ENCODE results near the gene ZNF679.
A peak's percentile ranks its signal among the peaks of the same experiment; 100 is the strongest.
"Not testable (repeated sequence)": the region's sequence is repeated elsewhere in the genome, so short reads cannot be mapped to it uniquely, and the experiment has no call there.

Gene ZNF679

GRCh38 chr7:64294701-64295420 is 66.6 kb downstream of the ZNF679 start:
- no peaks in the 10 kb centered on the region for H3K36me3 Mint-ChIP-seq
- H3K9me3 Mint-ChIP-seq = no peaks in the 10 kb centered on the region
- no peak overlapping the region for H3K27ac Mint-ChIP-seq
- ATAC-seq = no peak
- H3K4me1 Mint-ChIP-seq = no peaks in the 10 kb centered on the region
- H3K4me3 Mint-ChIP-seq = no peak overlapping the region
- peak in 1 of 2 donors; percentile 25 for DNase-seq (ENCODE audit: low spot score in 2 of 2)

DNA sequence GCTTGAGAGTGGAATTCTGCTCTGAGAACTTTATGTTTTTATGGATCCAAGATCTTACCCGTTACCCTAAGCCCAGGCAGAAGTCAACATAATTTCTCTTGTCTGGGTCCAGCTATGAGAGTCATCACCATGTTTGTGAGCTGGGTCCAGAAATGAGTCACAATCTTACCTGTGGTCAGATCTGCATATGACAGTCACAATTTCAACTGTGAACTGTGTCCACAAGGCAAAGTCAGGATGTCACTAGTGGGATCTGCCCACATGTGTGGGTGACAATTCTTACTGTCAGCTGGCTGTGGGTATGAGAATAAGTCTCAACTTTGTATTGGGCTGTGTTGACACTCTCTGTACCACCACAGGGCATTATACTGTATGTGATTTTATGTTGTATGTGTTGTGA is 69.1 kb downstream of the ZNF679 start:
- peak; percentile 84 for ATAC-seq
- not testable (repeated sequence) for H3K27ac Mint-ChIP-seq, H3K4me3 Mint-ChIP-seq, H3K4me1 Mint-ChIP-seq, H3K9me3 Mint-ChIP-seq, H3K36me3 Mint-ChIP-seq
- peak in 1 of 2 donors; percentile 30 for DNase-seq (ENCODE audit: low spot score in 2 of 2)

- DNase-seq (ENCODE audit: low spot score in 2 of 2) (peak in 1 of 2 donors; percentile 17), ATAC-seq (no peak)
- no peaks in the 10 kb centered on the region for H3K4me1 Mint-ChIP-seq
- H3K9me3 Mint-ChIP-seq = no peaks in the 10 kb centered on the region
- H3K27ac Mint-ChIP-seq = no peak overlapping the region
- no peaks in the 10 kb centered on the region for H3K36me3 Mint-ChIP-seq
- no peak overlapping the region for H3K4me3 Mint-ChIP-seq
Measured at GRCh38 chr7:64300641-64301405, 72.5 kb downstream of the ZNF679 start.

DNA sequence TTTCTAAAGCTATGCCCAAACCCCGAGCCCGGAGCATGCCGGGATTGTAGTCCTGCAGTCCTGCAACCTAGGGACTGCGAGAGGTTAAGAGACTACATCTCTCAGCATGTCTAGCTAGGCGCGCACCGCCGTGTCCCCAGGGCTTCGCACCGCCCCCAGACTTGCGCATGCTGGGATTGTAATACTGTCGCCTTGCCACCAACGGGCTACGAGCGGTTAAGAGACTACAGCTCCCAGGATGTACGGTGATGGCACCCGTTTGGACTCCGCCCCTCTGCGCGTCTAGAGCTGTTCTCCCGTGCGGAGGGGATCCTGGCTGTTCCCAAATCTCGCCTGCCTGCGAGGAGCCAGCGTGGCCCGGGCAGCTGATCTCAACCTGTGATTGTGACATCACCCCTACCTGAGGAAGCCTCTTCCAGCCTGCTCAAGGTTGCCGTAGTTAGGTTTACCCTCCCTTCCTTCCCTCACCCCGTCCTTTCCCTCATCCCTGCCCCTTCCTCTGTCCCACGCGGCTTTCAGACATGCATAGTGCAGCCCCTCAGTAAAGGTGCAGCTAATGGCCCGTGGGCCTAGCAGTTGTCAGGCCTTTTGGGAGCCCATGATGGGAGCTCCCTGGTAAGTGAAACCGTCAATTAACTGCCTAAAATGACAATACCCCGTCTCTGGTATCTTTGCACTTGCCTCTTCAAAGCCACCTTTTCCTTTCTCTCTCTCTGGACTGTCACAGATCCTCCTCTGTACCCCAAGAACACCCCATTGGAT is 79.2 kb downstream of the ZNF679 start:
- peaks cover 12% of the 10 kb centered on the region for H3K36me3 Mint-ChIP-seq
- ATAC-seq (peak; percentile 99), DNase-seq (ENCODE audit: low spot score in 2 of 2) (peak; percentile 66 to 93)
- no peaks in the 10 kb centered on the region for H3K9me3 Mint-ChIP-seq
- peak overlapping the region; percentile 96 for H3K4me3 Mint-ChIP-seq
- peak overlapping the region; percentile 96 for H3K27ac Mint-ChIP-seq
- peaks cover 21% of the 10 kb centered on the region for H3K4me1 Mint-ChIP-seq

GRCh38 chr7:64308016-64308270 is 79.7 kb downstream of the ZNF679 start:
- H3K27ac Mint-ChIP-seq = peak overlapping the region; percentile 96
- no peaks in the 10 kb centered on the region for H3K9me3 Mint-ChIP-seq
- peaks cover 12% of the 10 kb centered on the region for H3K36me3 Mint-ChIP-seq
- H3K4me3 Mint-ChIP-seq = peak overlapping the region; percentile 96
- peaks cover 25% of the 10 kb centered on the region for H3K4me1 Mint-ChIP-seq
- DNase-seq (ENCODE audit: low spot score in 2 of 2) (no peak), ATAC-seq (no peak)

DNA sequence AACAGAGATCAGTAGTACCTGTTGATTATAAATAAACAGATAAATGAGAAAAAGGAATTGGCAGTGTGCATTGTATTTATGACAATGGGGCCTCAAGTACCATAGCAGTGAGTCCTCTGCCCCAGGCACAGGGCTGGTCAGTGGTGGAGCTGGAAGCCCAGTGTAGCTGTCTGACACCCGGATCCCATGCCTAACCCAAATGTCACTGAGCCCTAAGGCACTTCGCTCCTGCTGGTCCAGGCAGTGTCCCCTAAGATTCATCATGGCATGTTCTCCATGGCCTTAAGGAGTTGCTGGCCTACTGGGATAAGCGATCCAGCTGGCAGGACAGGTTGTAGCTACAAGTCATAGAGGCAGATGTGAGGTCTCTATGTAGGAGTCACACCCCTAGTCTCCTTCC is 82.2 kb downstream of the ZNF679 start:
- H3K9me3 Mint-ChIP-seq = no peaks in the 10 kb centered on the region
- ATAC-seq (no peak), DNase-seq (ENCODE audit: low spot score in 2 of 2) (peak in 1 of 2 donors; percentile 29)
- no peak overlapping the region for H3K4me3 Mint-ChIP-seq
- peaks cover 34% of the 10 kb centered on the region for H3K4me1 Mint-ChIP-seq
- no peak overlapping the region for H3K27ac Mint-ChIP-seq
- H3K36me3 Mint-ChIP-seq = peaks cover 12% of the 10 kb centered on the region

DNA sequence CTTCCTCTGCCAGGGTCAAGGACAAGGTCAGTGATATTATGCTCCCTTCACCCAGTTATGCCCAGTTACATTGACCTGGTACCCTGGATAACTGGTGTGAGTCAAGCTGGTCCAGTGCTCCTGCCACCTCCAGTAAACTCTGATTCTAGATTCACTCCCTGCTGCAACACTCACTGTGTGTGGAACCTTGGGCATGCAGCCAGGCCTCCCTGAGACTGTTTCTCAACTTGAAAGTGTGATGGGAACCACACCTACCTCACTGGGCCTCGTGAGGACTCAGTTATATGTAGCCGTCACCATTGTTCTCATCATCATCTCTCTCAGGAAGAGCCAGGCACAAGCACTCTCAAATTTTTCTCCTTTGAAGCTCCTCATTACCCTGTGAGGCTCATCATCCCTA is 84.6 kb downstream of the ZNF679 start:
- H3K36me3 Mint-ChIP-seq = peaks cover 3% of the 10 kb centered on the region
- no peak overlapping the region for H3K4me3 Mint-ChIP-seq
- no peaks in the 10 kb centered on the region for H3K9me3 Mint-ChIP-seq
- DNase-seq (ENCODE audit: low spot score in 2 of 2) (no peak), ATAC-seq (no peak)
- peak overlapping the region; percentile 97 for H3K27ac Mint-ChIP-seq
- H3K4me1 Mint-ChIP-seq = peaks cover 16% of the 10 kb centered on the region

- H3K27ac Mint-ChIP-seq = peak within 1 kb of the TSS; percentile 97
- peak within 1 kb of the TSS; percentile 86 for H3K4me3 Mint-ChIP-seq
- peak; percentile 64 to 87 for DNase-seq (ENCODE audit: low spot score in 2 of 2)
- ATAC-seq = peak; percentile 100
- no peaks in the 10 kb centered on the region for H3K36me3 Mint-ChIP-seq
- peaks cover 13% of the 10 kb centered on the region for H3K4me1 Mint-ChIP-seq
- no peaks in the 10 kb centered on the region for H3K9me3 Mint-ChIP-seq
Measured at GRCh38 chr7:64313740-64314491, 85.6 kb downstream of the ZNF679 start, which contains the start of gene ZNF736. ZNF736 (plus strand) TSS chr7:64313961; CDS start chr7:64314151, 190 bp downstream.

GRCh38 chr7:64314566-64314965 is 86.3 kb downstream of the ZNF679 start:
- Mint-ChIP-seq H3K36me3 (peaks cover 1% of the 10 kb centered on the region), H3K4me3 (peak overlapping the region; percentile 86), H3K9me3 (no peaks in the 10 kb centered on the region), H3K4me1 (peaks cover 13% of the 10 kb centered on the region), H3K27ac (peak overlapping the region; percentile 97)
- no peak for ATAC-seq
- no peak for DNase-seq (ENCODE audit: low spot score in 2 of 2)

DNA sequence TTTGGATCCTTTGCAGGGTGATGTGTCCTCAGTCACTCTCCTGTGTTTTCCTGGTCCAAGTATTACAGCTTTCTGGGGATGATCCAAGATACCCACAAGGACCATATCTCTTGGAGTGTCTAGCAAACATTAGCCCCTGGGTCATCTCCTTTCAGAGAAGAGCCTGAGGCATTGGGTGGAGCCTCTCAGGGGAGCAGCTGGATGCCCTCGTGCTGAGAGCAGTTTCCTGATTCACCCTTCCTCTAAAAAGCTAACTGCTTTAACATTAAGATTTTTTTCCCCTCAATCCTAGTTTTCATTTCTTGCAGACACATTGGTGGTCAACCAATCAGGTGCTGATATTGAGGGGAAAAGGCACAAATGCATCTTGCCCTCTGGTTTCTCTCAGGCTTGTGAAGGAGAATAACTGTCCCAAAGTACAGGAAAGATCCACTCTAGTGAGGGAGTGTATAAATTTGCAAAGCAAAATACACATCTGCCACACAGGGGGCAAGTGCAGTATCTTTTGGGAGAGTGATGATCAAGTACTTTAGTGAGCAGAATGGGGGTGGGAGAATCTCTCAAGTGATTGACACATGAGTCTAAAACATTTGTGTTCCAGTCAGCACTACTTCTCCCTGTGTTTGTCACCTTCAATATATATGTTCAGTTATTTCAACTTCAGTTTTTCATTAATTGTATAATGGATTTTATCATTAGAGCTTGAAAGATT is 87.9 kb downstream of the ZNF679 start:
- H3K4me3 Mint-ChIP-seq = peak overlapping the region; percentile 86
- peaks cover 13% of the 10 kb centered on the region for H3K4me1 Mint-ChIP-seq
- not testable (repeated sequence) for H3K36me3 Mint-ChIP-seq

More for the DNA sequence above, 87.9 kb downstream of the ZNF679 start:
- not testable (repeated sequence) for H3K27ac Mint-ChIP-seq; ATAC-seq; H3K9me3 Mint-ChIP-seq; DNase-seq (ENCODE audit: low spot score in 2 of 2)

Data from stimulated activated effector memory CD8-positive, alpha-beta T cell treated with anti-CD3 and anti-CD28 coated beads, Interleukin-12 subunit alpha, Interleukin-12 subunit beta, amount 100 ng/mL, for 72 hours (primary cell).